NCI-H187 treated with DMSO at 0.1 percent for 48 hours (cell line): ENCODE results near the gene SORCS1.

Source experiments
- DNase-seq: peaks from one replicate; lab custom pipeline; 2025; lab: John Stamatoyannopoulos, UW

SORCS1 gene

GRCh38 chr10:106992055-106992454 lies 172.5 kb downstream of the SORCS1 start:
- no peak for DNase-seq

DNA sequence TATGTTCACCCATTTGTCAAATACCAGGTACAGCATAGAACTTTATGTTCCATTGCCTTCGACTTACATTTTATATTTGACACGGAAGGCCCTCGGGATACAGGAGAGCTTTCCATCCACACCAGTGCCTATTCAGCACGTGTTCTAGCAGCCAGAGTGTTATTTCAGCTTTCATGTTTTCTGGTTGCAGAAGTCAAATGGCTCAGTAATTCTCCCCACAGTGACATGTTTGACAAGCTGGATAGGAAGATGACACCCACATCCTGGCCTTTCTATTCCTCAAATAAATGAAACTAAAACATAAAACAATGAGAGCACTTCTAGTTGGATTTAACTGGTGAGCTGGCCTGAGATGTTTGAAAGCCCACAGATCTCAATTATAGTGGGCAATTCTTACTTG lies 173.4 kb downstream of the SORCS1 start:
- DNase-seq: no peak

DNA sequence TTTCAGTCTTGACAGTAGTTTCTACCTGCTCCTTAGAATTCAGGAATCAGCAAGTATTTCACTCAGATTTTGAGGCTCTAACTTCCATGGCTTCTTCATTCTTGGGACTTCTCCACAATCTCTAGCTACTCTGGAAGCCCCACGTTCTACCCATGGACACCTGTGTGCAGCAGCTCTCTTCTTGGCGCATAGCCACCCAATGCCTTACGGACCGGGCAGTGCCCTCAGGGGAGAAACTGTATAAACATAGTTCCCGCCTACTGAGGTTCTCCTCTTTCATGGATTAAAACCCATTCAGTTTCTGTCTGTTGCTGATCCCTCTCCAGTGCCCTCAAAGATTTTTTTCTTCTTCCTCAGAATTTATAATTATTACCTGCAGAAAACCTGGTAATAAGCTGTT lies 177.1 kb downstream of the SORCS1 start:
- no peak for DNase-seq

DNA sequence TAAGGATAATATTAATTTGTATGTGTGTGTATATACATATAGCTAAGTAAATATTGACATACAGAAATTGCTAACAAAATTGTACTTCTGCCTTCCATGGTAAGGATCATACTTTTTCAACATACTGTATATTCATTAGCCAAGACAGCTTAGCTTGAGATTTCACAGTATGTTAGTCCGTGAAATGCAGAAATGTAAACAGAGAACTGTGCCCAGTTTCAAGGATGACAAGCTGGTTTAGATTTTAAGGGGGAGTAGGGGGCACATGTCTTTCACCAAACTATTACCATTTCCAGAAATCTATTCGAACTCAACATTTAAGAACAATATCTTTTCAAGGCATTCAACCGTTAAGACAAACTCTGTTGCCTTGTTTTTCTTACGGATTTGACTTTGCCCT lies 182.2 kb downstream of the SORCS1 start:
- no peak for DNase-seq

- DNase-seq: no peak
Observed at GRCh38 chr10:106981452-106982075, 182.9 kb downstream of the SORCS1 start.

- DNase-seq: no peak
Observed at GRCh38 chr10:106980495-106981451, 183.7 kb downstream of the SORCS1 start.

GRCh38 chr10:106978756-106979155 lies 185.8 kb downstream of the SORCS1 start:
- DNase-seq: no peak

GRCh38 chr10:106973716-106974115 lies 190.8 kb downstream of the SORCS1 start:
- no peak for DNase-seq

GRCh38 chr10:106973288-106973687 lies 191.2 kb downstream of the SORCS1 start:
- DNase-seq: no peak

DNA sequence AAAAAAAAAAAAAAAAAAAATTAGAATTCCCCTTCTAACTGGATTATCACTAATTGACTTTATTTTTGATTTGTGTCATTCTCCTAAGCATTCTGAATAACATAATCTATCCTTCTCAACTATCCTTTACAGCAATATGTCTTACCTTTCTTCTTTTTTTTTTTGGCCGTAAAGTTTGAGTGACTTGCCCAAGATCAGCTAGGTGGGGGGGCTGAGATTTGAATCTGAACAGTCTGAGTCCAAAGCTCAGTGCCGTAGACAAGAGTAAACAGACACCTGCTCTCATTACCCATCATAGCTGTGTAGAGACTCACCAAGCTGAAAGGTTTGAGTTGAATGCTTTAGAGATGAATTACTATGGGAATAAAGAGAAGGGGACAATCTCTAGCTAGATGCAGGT lies 192.1 kb downstream of the SORCS1 start:
- DNase-seq: no peak

DNA sequence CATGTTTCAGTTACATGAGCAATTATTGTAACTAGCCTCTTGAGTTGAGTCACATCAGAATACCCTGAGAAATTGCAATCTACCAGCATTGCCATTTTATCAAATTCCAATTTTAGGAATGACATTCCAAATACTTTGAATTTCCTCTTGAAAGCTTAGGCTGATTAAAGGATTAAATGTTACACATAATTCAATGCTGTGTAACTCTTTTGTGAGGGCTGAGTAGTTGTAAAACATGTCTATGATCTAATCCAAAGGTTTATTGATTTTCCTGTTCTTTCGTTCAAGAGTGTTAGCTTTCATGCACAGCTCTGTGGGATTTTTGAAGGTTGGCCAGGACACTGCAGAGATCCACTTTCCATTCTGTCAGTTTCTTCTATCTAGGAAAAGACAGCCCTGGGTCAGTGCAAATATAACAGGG lies 193.1 kb downstream of the SORCS1 start:
- DNase-seq: no peak

- no peak for DNase-seq
Observed at GRCh38 chr10:106967452-106967851, 197.1 kb downstream of the SORCS1 start.

GRCh38 chr10:106960812-106961211 lies 203.7 kb downstream of the SORCS1 start:
- DNase-seq: no peak

DNA sequence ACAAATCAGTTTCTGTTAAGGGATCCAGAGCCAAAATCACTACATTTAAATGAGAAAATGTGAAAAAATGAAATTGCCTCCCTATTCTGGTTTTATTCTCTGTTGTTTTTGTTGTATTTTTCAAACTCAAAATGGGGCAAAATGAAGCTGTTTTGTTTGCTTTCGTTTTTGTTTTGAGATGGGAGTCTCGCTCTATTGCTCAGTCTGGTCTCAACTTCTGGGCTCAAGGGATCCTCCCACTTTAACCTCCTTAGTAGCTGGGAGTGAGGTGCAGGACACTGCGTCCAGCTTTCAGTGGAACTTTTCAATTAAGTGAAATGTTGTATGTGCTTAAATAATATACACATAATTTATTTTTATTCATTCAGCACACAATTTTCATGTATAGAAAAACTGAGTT lies 205.0 kb downstream of the SORCS1 start:
- no peak for DNase-seq

DNA sequence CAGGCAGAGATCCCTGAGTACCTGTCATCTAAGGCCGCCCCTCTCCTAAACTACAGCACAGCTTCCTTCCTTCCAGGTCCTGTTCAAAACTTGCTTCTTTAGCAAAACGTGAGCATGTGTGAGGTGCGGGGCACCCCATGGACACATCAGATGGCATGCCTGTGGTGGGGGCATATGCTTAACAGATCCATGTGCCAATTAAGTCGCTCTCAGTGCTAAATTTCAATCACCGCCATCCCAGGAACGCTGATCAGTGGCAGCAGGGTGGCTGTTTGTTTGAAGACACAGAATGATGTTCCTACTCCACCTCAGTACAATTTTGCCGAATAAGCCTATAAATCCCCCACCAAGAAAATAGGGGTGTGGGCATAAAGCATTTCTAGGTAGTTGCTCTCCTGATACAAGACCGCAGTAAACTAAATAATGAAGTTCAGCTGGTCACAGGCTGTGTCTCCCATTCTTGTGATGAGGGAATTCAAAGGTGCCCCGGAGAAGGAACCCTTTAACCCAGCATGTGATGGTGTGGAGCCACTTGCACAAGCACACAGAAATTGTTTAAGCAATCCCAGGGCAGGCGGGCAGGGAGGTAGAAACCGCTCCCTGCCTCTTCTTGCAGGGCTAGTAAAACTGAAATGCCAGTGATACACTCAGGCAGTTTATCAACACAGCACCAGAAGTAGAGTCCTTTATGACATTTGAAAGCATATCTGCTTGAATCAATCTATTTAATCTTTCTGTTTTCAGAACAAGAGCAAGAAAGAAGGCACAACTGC lies 205.7 kb downstream of the SORCS1 start:
- no peak for DNase-seq

- no peak for DNase-seq
Observed at GRCh38 chr10:106957823-106958588, 206.5 kb downstream of the SORCS1 start.

DNA sequence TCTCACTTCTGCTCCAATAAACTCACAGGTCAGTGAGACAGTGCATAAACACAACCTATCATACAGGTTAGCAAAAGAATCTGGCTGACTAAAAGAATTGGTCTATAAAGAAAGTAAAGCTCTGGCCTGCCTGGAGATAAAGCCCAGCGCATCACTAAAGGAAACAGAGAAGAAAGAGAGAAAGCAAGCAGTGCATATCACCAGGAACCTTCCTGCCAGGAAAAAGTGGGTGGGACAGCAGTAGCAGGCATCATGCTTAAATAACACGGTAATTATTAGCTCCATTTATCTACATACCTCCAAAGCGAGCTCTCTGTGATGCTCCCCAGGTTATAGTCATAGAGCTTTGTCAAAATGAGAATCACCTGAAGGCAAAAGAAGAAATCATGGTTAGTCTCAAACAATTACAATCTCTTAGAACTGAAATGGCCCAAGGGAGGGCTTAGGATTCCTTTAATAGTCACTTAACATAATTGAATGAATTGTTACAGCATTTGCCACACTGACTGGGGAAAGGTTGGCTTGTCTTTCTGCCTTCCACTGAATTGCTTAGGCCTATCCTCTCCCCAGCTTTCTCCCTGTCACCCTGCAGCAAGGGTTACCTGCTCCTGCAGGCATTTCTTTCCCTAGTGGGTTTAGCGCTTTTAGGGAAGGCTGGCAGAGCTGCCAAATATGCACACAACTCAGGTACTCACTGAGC lies 208.1 kb downstream of the SORCS1 start:
- DNase-seq: no peak

- no peak for DNase-seq
Observed at GRCh38 chr10:106955133-106955532, 209.4 kb downstream of the SORCS1 start.

DNA sequence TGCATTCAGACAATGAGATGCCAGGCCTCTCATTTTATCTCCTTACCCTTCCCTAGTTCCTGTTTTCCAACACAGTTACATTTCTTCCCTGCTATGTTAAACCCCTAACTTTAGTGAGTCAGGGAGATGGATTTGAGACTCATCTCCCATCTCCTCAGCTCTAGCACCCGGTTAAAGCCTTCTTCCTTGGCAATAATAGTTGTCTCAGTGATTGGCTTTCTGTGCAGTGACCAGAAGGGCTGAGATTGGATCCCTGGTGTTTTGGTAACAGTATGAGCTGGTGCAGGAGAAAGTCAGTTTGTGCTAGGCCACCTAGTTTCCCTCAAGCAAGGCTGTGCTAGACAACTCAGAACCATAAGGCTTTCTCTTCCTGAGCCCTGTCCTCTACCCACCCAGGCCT lies 212.5 kb downstream of the SORCS1 start:
- DNase-seq: no peak

GRCh38 chr10:106949680-106950478 lies 214.6 kb downstream of the SORCS1 start:
- DNase-seq: no peak
